ENCODE results near the gene L3MBTL1. TPM values are rescaled to one million over a fixed set of nuclear protein-coding genes. Genes with fewer than 3 reads are reported as not detected.

Gene L3MBTL1
- polyA plus RNA-seq, 1 donor (not counting 4 experiments of a cell fraction or from before 2014, with no cell fraction given) = 5.0 TPM

- H3K9me3 ChIP-seq (ENCODE audit: control insufficient read depth, low read depth, low read length) = no peaks in the 10 kb centered on the region
- H3K27me3 ChIP-seq (ENCODE audit: control insufficient read depth, extremely low read depth, insufficient read depth, low read length) = peaks cover 3% of the 10 kb centered on the region
- no peak overlapping the region for H3K9ac ChIP-seq (ENCODE audit: control insufficient read depth, extremely low read depth, insufficient read depth, low read length)
- no peaks in the 10 kb centered on the region for H3K36me3 ChIP-seq (ENCODE audit: control insufficient read depth in 2 of 2, extremely low read depth in 1 of 2, insufficient read depth in 2 of 2, low read length in 2 of 2)
- H3K4me3 ChIP-seq (ENCODE audit: control insufficient read depth in 2 of 3, extremely low read depth in 1 of 3, insufficient read depth in 2 of 3, low read depth in 1 of 3, low read length in 3 of 3) = no peak overlapping the region
- FAIRE-seq (no peak), DNase-seq (ENCODE audit: low read depth, low spot score) (no peak)
- no peaks in the 10 kb centered on the region for H3K4me1 ChIP-seq (ENCODE audit: control insufficient read depth, extremely low read depth, insufficient read depth, low read length)
- no peaks in the 10 kb centered on the region for H3K9me1 ChIP-seq (ENCODE audit: control insufficient read depth, extremely low read depth, insufficient read depth, low read length)
- no peaks in the 10 kb centered on the region for H4K20me1 ChIP-seq (ENCODE audit: control insufficient read depth, extremely low read depth, insufficient read depth, low read length)
- no peak overlapping the region for H2AFZ ChIP-seq (ENCODE audit: control insufficient read depth, low read length)
- H3K27ac ChIP-seq (ENCODE audit: control insufficient read depth, insufficient read depth, low read length) = no peak overlapping the region
- no peaks in the 10 kb centered on the region for H3K79me2 ChIP-seq (ENCODE audit: control insufficient read depth, insufficient read depth, low read length)
- TF ChIP-seq EZH2 (IDR thresholded peaks at IDR 0.05; ENCODE audit: low read length) = no peak
- TF ChIP-seq, protein P1, sequence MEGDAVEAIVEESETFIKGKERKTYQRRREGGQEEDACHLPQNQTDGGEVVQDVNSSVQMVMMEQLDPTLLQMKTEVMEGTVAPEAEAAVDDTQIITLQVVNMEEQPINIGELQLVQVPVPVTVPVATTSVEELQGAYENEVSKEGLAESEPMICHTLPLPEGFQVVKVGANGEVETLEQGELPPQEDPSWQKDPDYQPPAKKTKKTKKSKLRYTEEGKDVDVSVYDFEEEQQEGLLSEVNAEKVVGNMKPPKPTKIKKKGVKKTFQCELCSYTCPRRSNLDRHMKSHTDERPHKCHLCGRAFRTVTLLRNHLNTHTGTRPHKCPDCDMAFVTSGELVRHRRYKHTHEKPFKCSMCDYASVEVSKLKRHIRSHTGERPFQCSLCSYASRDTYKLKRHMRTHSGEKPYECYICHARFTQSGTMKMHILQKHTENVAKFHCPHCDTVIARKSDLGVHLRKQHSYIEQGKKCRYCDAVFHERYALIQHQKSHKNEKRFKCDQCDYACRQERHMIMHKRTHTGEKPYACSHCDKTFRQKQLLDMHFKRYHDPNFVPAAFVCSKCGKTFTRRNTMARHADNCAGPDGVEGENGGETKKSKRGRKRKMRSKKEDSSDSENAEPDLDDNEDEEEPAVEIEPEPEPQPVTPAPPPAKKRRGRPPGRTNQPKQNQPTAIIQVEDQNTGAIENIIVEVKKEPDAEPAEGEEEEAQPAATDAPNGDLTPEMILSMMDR (optimal IDR thresholded peaks at IDR 0.05 in 1 of 3, IDR thresholded peaks at IDR 0.05 in 1 of 3, conservative IDR thresholded peaks at IDR 0.05 in 1 of 3; ENCODE audit: extremely low read depth in 1 of 3, insufficient read depth in 2 of 3, low read length in 3 of 3) = no peak
- no peak overlapping the region for H3K4me2 ChIP-seq (ENCODE audit: control insufficient read depth, extremely low read depth, insufficient read depth, low read depth, low read length)
- dilution Hi-C loops (cut with MboI; ENCODE audit: extremely low pct_ligation_motif_present, low sequenced_read_pairs) = no loop called here
Observed at GRCh38 chr20:43564455-43564854, 57.0 kb downstream of the L3MBTL1 start.

- Histone ChIP-seq H4K20me1 (ENCODE audit: control insufficient read depth, extremely low read depth, insufficient read depth, low read length) (no peaks in the 10 kb centered on the region), H3K9me1 (ENCODE audit: control insufficient read depth, extremely low read depth, insufficient read depth, low read length) (no peaks in the 10 kb centered on the region), H2AFZ (ENCODE audit: control insufficient read depth, low read length) (no peak overlapping the region), H3K4me2 (ENCODE audit: control insufficient read depth, extremely low read depth, insufficient read depth, low read depth, low read length) (no peak overlapping the region), H3K9me3 (ENCODE audit: control insufficient read depth, low read depth, low read length) (no peaks in the 10 kb centered on the region), H3K79me2 (ENCODE audit: control insufficient read depth, insufficient read depth, low read length) (no peaks in the 10 kb centered on the region), H3K36me3 (ENCODE audit: control insufficient read depth in 2 of 2, extremely low read depth in 1 of 2, insufficient read depth in 2 of 2, low read length in 2 of 2) (no peaks in the 10 kb centered on the region), H3K4me3 (ENCODE audit: control insufficient read depth in 2 of 3, extremely low read depth in 1 of 3, insufficient read depth in 2 of 3, low read depth in 1 of 3, low read length in 3 of 3) (no peak overlapping the region), H3K4me1 (ENCODE audit: control insufficient read depth, extremely low read depth, insufficient read depth, low read length) (no peaks in the 10 kb centered on the region), H3K27ac (ENCODE audit: control insufficient read depth, insufficient read depth, low read length) (no peak overlapping the region), H3K27me3 (ENCODE audit: control insufficient read depth, extremely low read depth, insufficient read depth, low read length) (peaks cover 3% of the 10 kb centered on the region), H3K9ac (ENCODE audit: control insufficient read depth, extremely low read depth, insufficient read depth, low read length) (no peak overlapping the region)
- DNase-seq (ENCODE audit: low read depth, low spot score) (no peak), FAIRE-seq (no peak)
- dilution Hi-C loops (cut with MboI; ENCODE audit: extremely low pct_ligation_motif_present, low sequenced_read_pairs) = no loop called here
- TF ChIP-seq, protein P1 (optimal IDR thresholded peaks at IDR 0.05 in 1 of 3, IDR thresholded peaks at IDR 0.05 in 1 of 3, conservative IDR thresholded peaks at IDR 0.05 in 1 of 3; ENCODE audit: extremely low read depth in 1 of 3, insufficient read depth in 2 of 3, low read length in 3 of 3) = no peak
Observed at GRCh38 chr20:43564993-43565757, 57.7 kb downstream of the L3MBTL1 start.

Measured in keratinocyte (primary cell).